ENCODE results near the gene PPM1D. TPM values are rescaled to one million over a fixed set of nuclear protein-coding genes. Genes with fewer than 3 reads are reported as not detected.

The PPM1D gene
- total and polyA plus RNA-seq, 2 experiments from 2014 or later, result 7.8 to 13.3 TPM

GRCh38 chr17:60647705-60648104, 47.7 kb downstream of the PPM1D start:
- no peak for ATAC-seq
- H3K27ac Mint-ChIP-seq, result no peak overlapping the region
- H3K9me3 Mint-ChIP-seq, result no peaks in the 10 kb centered on the region

More at GRCh38 chr17:60647705-60648104, 47.7 kb downstream of the PPM1D start:
- Histone ChIP-seq H3F3A (replicated peaks; ENCODE audit: low read depth) (no peaks in the 10 kb centered on the region), H3K4me1 (ENCODE audit: insufficient read depth) (no peaks in the 10 kb centered on the region), H3K27me3 (ENCODE audit: insufficient read depth) (no peaks in the 10 kb centered on the region), H3K4me3 (no peak overlapping the region), H4K20me1 (replicated peaks; ENCODE audit: insufficient read depth) (peaks cover under 1% of the 10 kb centered on the region), H3K27ac (ENCODE audit: low read depth) (no peak overlapping the region), H3K79me2 (replicated peaks; ENCODE audit: insufficient read depth) (peaks cover 29% of the 10 kb centered on the region), H3K4me2 (no peak overlapping the region), H3K9me2 (ENCODE audit: insufficient read depth) (no peaks in the 10 kb centered on the region), H3K36me3 (ENCODE audit: insufficient read depth) (no peaks in the 10 kb centered on the region), H2AFZ (no peak overlapping the region)
- H3K4me3 Mint-ChIP-seq, result no peak overlapping the region
- peaks cover 8% of the 10 kb centered on the region for H3K27me3 Mint-ChIP-seq (ENCODE audit: insufficient read depth, low read depth, poor library complexity)
- TF ChIP-seq CTCF (conservative IDR thresholded peaks at IDR 0.05; ENCODE audit: low read depth in 2 of 2) (no peak), EZH2phosphoT487 (IDR thresholded peaks at IDR 0.05; ENCODE audit: unreplicated experiment) (no peak), ETS1 (IDR thresholded peaks at IDR 0.05) (no peak), ZNF114 (CRISPR knock-in tag; IDR thresholded peaks at IDR 0.05) (no peak), STAT1 (IDR thresholded peaks at IDR 0.05; ENCODE audit: unreplicated experiment) (no peak), CREB1 (CRISPR knock-in tag; IDR thresholded peaks at IDR 0.05; ENCODE audit: low read depth) (no peak), POLR2AphosphoS5 (IDR thresholded peaks at IDR 0.05; ENCODE audit: low read depth) (no peak), EZH2 (IDR thresholded peaks at IDR 0.05; ENCODE audit: low read depth, unreplicated experiment) (no peak), REST (IDR thresholded peaks at IDR 0.05; ENCODE audit: unreplicated experiment) (no peak), ZNF331 (CRISPR knock-in tag; IDR thresholded peaks at IDR 0.05; ENCODE audit: low read depth) (no peak), ZNF462 (CRISPR knock-in tag; IDR thresholded peaks at IDR 0.05) (no peak)
- H3K4me1 Mint-ChIP-seq, result no peaks in the 10 kb centered on the region
- H3K36me3 Mint-ChIP-seq (ENCODE audit: low read depth), result peaks cover 32% of the 10 kb centered on the region
- no peak for DNase-seq (ENCODE audit: low spot score)

Measured in GM23338 (cell line).